K562 (cell line): Measurements from ENCODE around the gene ANKRD16. TPM values are rescaled to one million over a fixed set of nuclear protein-coding genes. Genes with fewer than 3 reads are reported as not detected.

Experiments used
- ATAC-seq: fragments of 200-7000 bp; cut with Tn5 transposase; 3 replicates; pipeline ENCODE4 v1.9.1; 2020; ENCODE audit warnings: moderate library complexity
- BruUV-seq: library from RNA; stranded (reverse); fragments of 400-500 nt; replicated peaks from 2 replicates; lab custom pipeline; 2021; lab: Mats Ljungman, UMichigan
- CTCF ChIA-PET: fragments of 300-600 bp; formaldehyde crosslinking; extraction: SDS; loops from one replicate; lab custom pipeline; 2021; ENCODE audit warnings: low intra/inter-chr PET ratio; lab: Yijun Ruan, JAX
- POLR2A ChIA-PET: fragments of 300-600, 350-650 bp; sonication (Branson Sonifier 250); formaldehyde crosslinking; extraction: SDS; loops from one replicate; lab custom pipeline; 2021; ENCODE audit warnings: antibody characterized with exemption, inconsistent platforms; lab: Yijun Ruan, JAX
- DNase-seq, 4 experiments: peaks; one replicate each; pipeline versions ENCODE4 v3.0.0 to v3.0.0-alpha.2; 2011 to 2018; ENCODE audit warnings: low spot score in 3 of 4, mixed read lengths in 3 of 4; ENCODE audit errors: extremely low read depth in 1 of 4
- FAIRE-seq: peaks from 2 replicates; lab custom pipeline; 2011; peaks lifted over from hg19 to GRCh38; lab: Jason Lieb, UNC
- H2AFZ ChIP-seq: 2 replicates; pipeline ENCODE4 v1.6.0; 2011; ENCODE audit warnings: low read depth, low read length, control low read depth, inconsistent platforms
- H3K27ac ChIP-seq: fragments of 200-600 bp; 3 replicates; pipeline ENCODE4 v1.8.0; 2011; ENCODE audit warnings: low read depth, mild to moderate bottlenecking, control low read depth, inconsistent platforms, low read length, moderate library complexity, mixed read lengths; ENCODE audit errors: extremely low read depth
- H3K27me3 ChIP-seq, 2 experiments: fragments of 300-600 bp in 1 of 2; 2 replicates in 1 of 2; 3 replicates in 1 of 2; pipeline versions ENCODE4 v1.6.0 to v1.8.0; 2011; ENCODE audit warnings: inconsistent platforms in 2 of 2, low read length in 2 of 2, mild to moderate bottlenecking in 1 of 2, mixed read lengths in 1 of 2, moderate library complexity in 1 of 2; ENCODE audit not compliant: control insufficient read depth in 2 of 2, insufficient read depth in 2 of 2
- H3K36me3 ChIP-seq: fragments of 300-600 bp; 3 replicates; pipeline ENCODE4 v1.8.0; 2011; ENCODE audit warnings: mild to moderate bottlenecking, low read length, inconsistent platforms; ENCODE audit not compliant: control insufficient read depth, insufficient read depth
- H3K4me1 ChIP-seq, 2 experiments: fragments of 200-600 bp in 1 of 2; replicated peaks in 1 of 2; 2 replicates in 1 of 2; 3 replicates in 1 of 2; pipeline versions ENCODE4 v1.5.1 to v1.8.0; 2011; ENCODE audit warnings: inconsistent platforms in 2 of 2, low read length in 2 of 2, mild to moderate bottlenecking in 1 of 2, mixed read lengths in 1 of 2, moderate library complexity in 1 of 2; ENCODE audit not compliant: control insufficient read depth in 2 of 2, insufficient read depth in 2 of 2
- H3K4me2 ChIP-seq: 2 replicates; pipeline ENCODE4 v1.6.1; 2011; ENCODE audit warnings: low read length, control low read depth, inconsistent platforms, mixed read lengths; ENCODE audit not compliant: insufficient read depth
- H3K4me3 ChIP-seq: fragments of 200-600 bp; sonication (generic), shearing (Covaris generic); 2 replicates; pipeline ENCODE4 v1.5.1; 2016; ENCODE audit warnings: control low read depth, inconsistent platforms
- H3K79me2 ChIP-seq: fragments of 200-600 bp; 3 replicates; pipeline ENCODE4 v1.8.0; 2011; ENCODE audit warnings: low read length, inconsistent platforms; ENCODE audit not compliant: control insufficient read depth, insufficient read depth
- H3K9ac ChIP-seq, 2 experiments: 2 replicates each; pipeline versions ENCODE4 v1.6.0 to v1.6.1; 2011; ENCODE audit warnings: low read depth in 2 of 2, low read length in 2 of 2, control low read depth in 1 of 2, inconsistent platforms in 1 of 2, mild to moderate bottlenecking in 1 of 2, mixed read lengths in 1 of 2; ENCODE audit not compliant: insufficient read depth in 1 of 2
- H3K9me1 ChIP-seq: one replicate; pipeline ENCODE4 v1.6.0; 2011; ENCODE audit warnings: inconsistent platforms, mild to moderate bottlenecking, low read length, moderate library complexity; ENCODE audit not compliant: control insufficient read depth, insufficient read depth
- H3K9me3 ChIP-seq: replicated peaks from 2 replicates; pipeline ENCODE4 v1.5.1; 2011; ENCODE audit warnings: low read depth, low read length, inconsistent platforms; ENCODE audit not compliant: control insufficient read depth, insufficient read depth
- H4K20me1 ChIP-seq: replicated peaks from 2 replicates; pipeline ENCODE4 v1.6.1; 2011; ENCODE audit warnings: low read length, inconsistent platforms, mixed read lengths; ENCODE audit not compliant: control insufficient read depth, insufficient read depth
- DDX20 ChIP-seq: fragments of 450-650 bp; IDR thresholded peaks from 2 replicates; pipeline ENCODE4 v1.6.1; 2016; ENCODE audit warnings: missing genetic modification characterization, low read depth, mild to moderate bottlenecking, missing compliant biosample characterization, moderate library complexity
- KHSRP ChIP-seq: fragments of 450-650 bp; IDR thresholded peaks from 2 replicates; pipeline ENCODE4 v1.6.1; 2017
- ZNF184 ChIP-seq: sonication (generic); formaldehyde crosslinking; IDR thresholded peaks from 2 replicates; pipeline ENCODE4 v1.5.0; 2020; ENCODE audit warnings: missing genetic modification reagents
- ZNF77 ChIP-seq: fragments of 250-450 bp; sonication (Bioruptor Pico); IDR thresholded peaks from 2 replicates; pipeline ENCODE4 v1.5.0; 2020
- WGBS: fragments of 100-300 bp; shearing (Covaris generic); methylation state at CpG from one replicate; pipeline ENCODE4 v1.1.6; 2016; ENCODE audit warnings: low coverage, mixed read lengths; ENCODE audit not compliant: insufficient coverage; ENCODE audit errors: missing lambda C conversion rate; 5-methylcytosine and 5-hydroxymethylcytosine counted together
- in situ Hi-C: fragments of 300-500 bp; cut with MboI; formaldehyde crosslinking; loops from 4 replicates; pipeline ENCODE4 v1.15.0; 2018; ENCODE audit warnings: inconsistent platforms, mixed read lengths
- intact Hi-C: fragments of 100-400 bp; cut with micrococcal nuclease; formaldehyde crosslinking; loops from 2 replicates; pipeline ENCODE4 v1.14.2; 2022
- polyA plus RNA-seq, 8 experiments: library from polyadenylated mRNA; depleted of rRNA in 4 of 8; stranded (reverse) in 5 of 8; unstranded in 3 of 8; fragments of >200 nt; fragmentation: Nextera tagmentation in 2 of 8; fragmentation: Illumina TruSeq in 1 of 8; extraction: Ambion mirVana in 2 of 8; extraction: Trizol in 1 of 8; gene quantifications; 2 replicates each; pipeline versions ENCODE4 v1.2.1 to v1.2.3, GENCODE V29; 2011 to 2014; ENCODE audit warnings: inconsistent platforms in 1 of 8, missing spikeins in 1 of 8
- total RNA-seq, 7 experiments: library from RNA; depleted of rRNA in 6 of 7; stranded (reverse); fragments of >200 nt in 6 of 7; fragmentation: Illumina TruSeq in 2 of 7; extraction: Trizol in 2 of 7; gene quantifications; 2 replicates each; pipeline versions ENCODE4 v1.2.1 to v1.2.3, GENCODE V29; 2011 to 2021; ENCODE audit warnings: low replicate concordance in 1 of 7
- TF ChIP-seq, protein P1 (sequence below): sonication (generic); formaldehyde crosslinking; IDR thresholded peaks from 2 replicates; pipeline ENCODE4 v1.8.0; 2022; ENCODE audit warnings: mild to moderate bottlenecking, missing genetic modification reagents
- TF ChIP-seq, protein P2 (sequence below), 2 experiments: IDR thresholded peaks; 2 replicates each; pipeline ENCODE4 v1.6.1; 2011; ENCODE audit warnings: borderline replicate concordance in 1 of 2, control low read depth in 1 of 2, low read depth in 1 of 2, low read length in 1 of 2, mild to moderate bottlenecking in 1 of 2, mixed read lengths in 1 of 2, moderate library complexity in 1 of 2; ENCODE audit not compliant: insufficient read depth in 1 of 2, insufficient read length in 1 of 2, poor library complexity in 1 of 2, severe bottlenecking in 1 of 2; ENCODE audit errors: extremely low read depth in 1 of 2

The ANKRD16 gene
- total and polyA plus RNA-seq, 9 of the 15 experiments (the other 6 are each of a cell fraction or from before 2014, with no cell fraction given): 1.5 to 16.0 (median 9.5) TPM

DNA sequence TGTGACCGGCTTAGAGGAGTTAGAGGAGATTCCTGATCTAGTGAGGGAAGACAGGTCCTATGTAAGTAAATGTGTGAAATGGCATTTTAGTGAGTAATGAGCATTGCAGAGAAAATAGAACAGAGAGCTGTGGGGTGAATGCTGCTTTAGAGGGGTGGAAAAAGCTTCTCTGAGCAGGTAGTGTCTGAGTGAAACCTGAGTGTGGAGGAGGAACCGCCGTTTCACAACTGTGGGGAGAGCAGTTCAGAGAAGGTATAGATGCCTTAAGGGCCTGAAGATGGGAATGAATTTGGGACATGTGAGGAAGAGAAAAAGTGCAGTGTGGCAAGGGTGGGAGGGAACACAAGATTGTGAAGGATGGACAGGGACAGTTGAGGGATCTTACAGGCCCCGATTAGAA lies 22.0 kb upstream of the ANKRD16 start:
- Histone ChIP-seq H3K36me3 (peaks cover 97% of the 10 kb centered on the region), H3K4me3 (no peak overlapping the region), H3K9ac (no peak overlapping the region), H3K27me3 (no peaks in the 10 kb centered on the region), H3K4me1 (no peaks in the 10 kb centered on the region), H2AFZ (no peak overlapping the region), H3K4me2 (no peak overlapping the region)
- no TSS peak for BruUV-seq
- CTCF ChIA-PET: no interaction called here
- in situ Hi-C loops: no loop called here
- DNase-seq: no peak
- ATAC-seq: no peak
- WGBS: 94% methylated on average over 4 of the region's 4 CpGs
- no peak for FAIRE-seq
- POLR2A ChIA-PET: no interaction called here
- TF ChIP-seq, protein P1, sequence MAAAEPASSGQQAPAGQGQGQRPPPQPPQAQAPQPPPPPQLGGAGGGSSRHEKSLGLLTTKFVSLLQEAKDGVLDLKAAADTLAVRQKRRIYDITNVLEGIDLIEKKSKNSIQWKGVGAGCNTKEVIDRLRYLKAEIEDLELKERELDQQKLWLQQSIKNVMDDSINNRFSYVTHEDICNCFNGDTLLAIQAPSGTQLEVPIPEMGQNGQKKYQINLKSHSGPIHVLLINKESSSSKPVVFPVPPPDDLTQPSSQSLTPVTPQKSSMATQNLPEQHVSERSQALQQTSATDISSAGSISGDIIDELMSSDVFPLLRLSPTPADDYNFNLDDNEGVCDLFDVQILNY (CRISPR knock-in tag): no peak
- TF ChIP-seq ZNF77 (CRISPR knock-in tag) (no peak), DDX20 (tag) (no peak), ZNF184 (CRISPR knock-in tag) (no peak), KHSRP (no peak)
- TF ChIP-seq, protein P2, sequence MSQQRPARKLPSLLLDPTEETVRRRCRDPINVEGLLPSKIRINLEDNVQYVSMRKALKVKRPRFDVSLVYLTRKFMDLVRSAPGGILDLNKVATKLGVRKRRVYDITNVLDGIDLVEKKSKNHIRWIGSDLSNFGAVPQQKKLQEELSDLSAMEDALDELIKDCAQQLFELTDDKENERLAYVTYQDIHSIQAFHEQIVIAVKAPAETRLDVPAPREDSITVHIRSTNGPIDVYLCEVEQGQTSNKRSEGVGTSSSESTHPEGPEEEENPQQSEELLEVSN (IDR thresholded peaks at IDR 0.05; ENCODE audit: borderline replicate concordance in 1 of 2, extremely low read depth in 1 of 2, insufficient read depth in 1 of 2, insufficient read length in 1 of 2, low read depth in 1 of 2, low read length in 1 of 2, poor library complexity in 1 of 2, severe bottlenecking in 1 of 2): no peak
- TF ChIP-seq, all 486 proteins: peak for 0
- no peak overlapping the region for H3K27ac ChIP-seq
- H3K9me1 ChIP-seq: no peaks in the 10 kb centered on the region
- H3K79me2 ChIP-seq: peaks cover 7% of the 10 kb centered on the region; the same call in 1 of the 3 replicates
- H4K20me1 ChIP-seq: no peaks in the 10 kb centered on the region
- H3K9me3 ChIP-seq: no peaks in the 10 kb centered on the region
- intact Hi-C loops: no loop called here
